AG09319 (cell line): ENCODE measurements around the gene SCP2.

Source experiments
- DNase-seq: peaks from one replicate; pipeline ENCODE4 v3.0.0-alpha.2; 2010; ENCODE audit warnings: low read depth; ENCODE audit errors: extremely low read depth
- CTCF ChIP-seq: IDR thresholded peaks from 2 replicates; pipeline ENCODE4 v1.5.1; 2011; ENCODE audit warnings: low read depth, mild to moderate bottlenecking, inconsistent platforms, low read length, moderate library complexity

SCP2 gene

DNA sequence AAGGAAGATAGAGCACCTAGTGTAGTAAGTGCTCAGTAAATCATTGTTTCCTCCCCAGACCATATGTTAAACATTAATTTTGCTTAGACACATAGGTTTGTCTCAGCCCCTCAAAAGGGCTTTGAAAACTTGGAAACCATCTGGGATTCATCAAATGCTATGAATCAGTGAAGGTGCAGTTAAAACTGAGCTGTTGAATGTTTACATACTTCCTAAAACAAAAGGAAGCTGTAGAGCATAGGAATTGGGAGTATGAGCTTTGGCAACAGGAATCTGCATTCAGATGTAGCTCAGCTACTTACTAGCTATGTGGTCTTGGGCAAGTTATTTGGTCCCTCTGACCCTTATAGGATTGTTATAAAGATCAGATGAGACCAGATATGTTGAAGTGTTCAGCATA lies 116.2 kb downstream of the SCP2 start:
- DNase-seq: peak; percentile 75
- TF ChIP-seq CTCF: no peak

DNA sequence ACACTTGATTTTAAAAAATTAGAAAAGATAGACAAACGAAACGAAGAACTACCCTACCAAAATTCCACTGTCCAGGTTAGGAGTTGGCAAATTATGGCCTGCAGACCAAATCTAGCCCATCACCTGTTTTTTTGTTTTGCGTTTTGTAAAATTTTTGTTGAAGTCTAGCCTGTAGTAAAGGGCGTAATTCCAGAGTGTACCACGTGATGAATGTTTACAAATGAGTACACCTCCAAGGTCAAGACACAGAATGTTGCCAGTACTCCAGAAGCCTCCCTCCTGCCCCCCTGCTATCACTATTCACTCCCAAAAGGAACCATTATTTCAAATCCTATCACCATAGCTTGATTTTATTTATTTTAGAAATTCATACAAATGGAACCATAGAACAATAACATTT lies 117.8 kb downstream of the SCP2 start:
- no peak for TF ChIP-seq CTCF

DNA sequence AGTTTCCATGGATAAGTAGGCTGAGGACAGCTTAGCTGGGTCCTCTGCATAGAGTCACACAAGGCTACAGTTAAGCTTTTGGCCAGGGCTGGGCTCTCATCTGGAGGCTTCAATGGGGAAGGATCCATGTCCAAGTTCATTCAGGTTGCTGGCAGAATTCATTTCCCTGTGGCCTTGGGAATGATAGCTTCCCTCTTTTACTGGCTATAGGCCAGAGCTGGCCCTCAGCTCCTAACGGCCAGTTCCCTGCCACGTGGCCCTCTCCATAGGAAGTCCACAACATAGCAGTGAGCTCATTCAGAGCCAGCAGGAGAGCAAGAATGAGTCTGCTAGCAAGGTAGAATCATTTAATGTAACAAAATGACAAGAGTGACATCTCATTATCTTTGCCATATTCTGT lies 119.9 kb downstream of the SCP2 start:
- TF ChIP-seq CTCF: no peak
- DNase-seq: no peak

More for the DNA sequence above, 117.8 kb downstream of the SCP2 start:
- no peak for DNase-seq

DNA sequence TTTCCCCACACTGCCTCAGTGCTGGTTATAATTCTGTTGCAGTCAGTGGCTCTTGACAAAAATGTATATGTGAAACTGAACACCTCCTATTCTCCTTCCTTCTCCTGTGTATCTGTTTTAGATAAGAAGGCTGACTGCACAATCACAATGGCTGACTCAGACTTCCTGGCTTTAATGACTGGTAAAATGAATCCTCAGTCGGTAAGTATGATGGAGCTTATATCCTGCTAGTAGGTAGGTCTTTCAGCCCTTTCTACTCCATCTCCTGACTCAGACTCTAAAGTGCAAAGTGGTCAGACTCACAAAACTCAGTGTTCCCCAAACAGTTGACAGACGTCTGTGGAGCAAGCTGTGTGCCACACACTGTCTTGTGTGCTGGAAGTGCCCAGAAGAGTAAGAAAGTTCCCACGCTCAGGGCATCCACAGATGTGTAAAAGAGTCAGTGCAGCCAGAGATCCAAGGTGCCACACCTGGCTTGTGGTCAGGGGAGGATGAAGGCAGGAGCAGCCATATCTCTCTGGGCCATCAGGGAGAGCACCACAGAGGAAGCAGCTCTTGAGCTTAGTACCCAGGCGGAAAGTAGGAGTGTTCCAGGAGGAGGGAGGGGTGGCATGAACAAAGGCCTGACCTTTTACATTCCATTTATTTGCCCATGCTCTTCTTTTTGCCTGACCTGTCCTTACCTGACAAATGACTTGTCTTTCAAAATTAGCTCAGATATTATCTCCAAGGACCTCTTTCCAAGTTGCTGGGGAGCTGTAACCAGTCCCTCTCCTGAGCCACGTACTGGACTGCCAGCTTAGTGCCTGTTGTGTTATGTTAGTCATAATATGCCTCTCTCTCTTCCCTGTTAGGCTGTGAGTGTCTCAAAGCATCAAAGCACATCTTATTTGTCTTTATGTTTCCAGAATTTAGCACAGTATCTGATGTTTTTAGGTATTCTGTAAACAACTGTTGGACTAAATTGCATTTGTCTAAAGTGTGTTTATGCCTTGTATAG lies 121.0 kb downstream of the SCP2 start:
- peak; percentile 32 for DNase-seq
- no peak for TF ChIP-seq CTCF

DNA sequence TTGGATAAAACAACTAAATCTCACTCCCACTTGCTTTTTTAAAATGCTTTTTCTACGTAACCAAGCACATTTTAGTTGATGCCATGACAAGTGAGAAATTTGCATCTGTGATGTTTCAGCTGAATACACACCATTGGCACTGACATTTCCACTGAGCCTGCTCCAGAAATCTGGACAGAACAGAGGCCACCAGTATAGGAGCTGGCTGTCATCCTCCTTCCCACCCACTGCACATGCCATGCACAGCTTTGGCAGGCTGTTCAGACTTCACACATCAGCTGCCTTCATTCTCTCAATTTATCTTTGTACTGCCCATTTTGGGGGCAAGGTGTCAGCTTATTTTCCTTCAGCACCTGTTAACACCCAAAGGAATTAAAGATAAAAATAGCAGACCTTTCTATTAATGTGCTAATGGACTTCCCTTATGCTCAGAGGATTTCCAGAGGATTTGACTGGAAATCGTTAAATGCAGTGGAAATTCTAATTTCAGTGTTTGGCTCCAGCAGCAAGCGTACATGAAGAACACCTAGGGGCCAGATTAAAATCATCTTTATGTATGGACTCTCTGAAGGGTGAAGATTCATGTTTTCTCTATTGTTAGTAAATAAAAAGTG lies 122.0 kb downstream of the SCP2 start:
- no peak for DNase-seq

DNA sequence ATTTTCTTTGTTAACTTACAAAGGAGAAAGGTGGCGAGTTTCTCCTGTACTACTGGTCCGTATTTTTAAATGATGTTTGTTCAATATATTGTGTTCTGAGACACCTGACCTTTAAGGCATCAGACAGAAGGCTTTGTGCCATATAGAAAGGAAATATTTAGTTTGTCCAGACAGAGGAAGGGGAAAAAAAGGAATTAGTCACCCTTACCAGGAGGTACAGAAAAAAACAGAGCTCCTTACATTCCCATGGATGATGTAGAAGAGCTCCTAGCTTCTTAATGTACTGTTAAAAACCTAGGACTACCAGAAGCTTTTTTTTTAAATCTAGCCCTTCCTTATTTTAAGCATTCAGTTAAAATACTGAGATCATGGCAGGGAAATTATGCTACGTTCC lies 122.5 kb downstream of the SCP2 start:
- TF ChIP-seq CTCF: no peak
- no peak for DNase-seq

More for the DNA sequence above, 122.0 kb downstream of the SCP2 start:
- TF ChIP-seq CTCF: no peak

- no peak for DNase-seq
These were observed 123.2 kb downstream of the SCP2 start for GRCh38 chr1:53050310-53050709.

More at GRCh38 chr1:53050310-53050709, 123.2 kb downstream of the SCP2 start:
- TF ChIP-seq CTCF: no peak
